GM23338 (cell line): ENCODE data around the gene FAM209B. TPM values are rescaled to one million over a fixed set of nuclear protein-coding genes. Genes with fewer than 3 reads are reported as not detected.

Experiments
- ATAC-seq: fragments of 200-7000 bp; cut with Tn5 transposase; 3 replicates; pipeline ENCODE4 v1.9.1; 2020
- DNase-seq: peaks from one replicate; pipeline ENCODE4 v3.0.0-alpha.2; 2015; ENCODE audit warnings: low spot score
- H2AFZ ChIP-seq: fragments of 200-600 bp; sonication (generic); 2 replicates; pipeline ENCODE4 v1.8.0; 2016; ENCODE audit warnings: antibody characterized with exemption, mild to moderate bottlenecking, moderate library complexity
- H3F3A ChIP-seq: fragments of 200-600 bp; sonication (generic); replicated peaks from 2 replicates; pipeline ENCODE4 v1.8.0; 2017; ENCODE audit warnings: antibody characterized with exemption, mixed run types, low read depth
- H3K27ac ChIP-seq: fragments of 200-600 bp; sonication (generic); 2 replicates; pipeline ENCODE4 v1.6.1; 2016; ENCODE audit warnings: low read depth
- H3K27me3 ChIP-seq: fragments of 200-600 bp; sonication (generic); 2 replicates; pipeline ENCODE4 v1.8.0; 2016; ENCODE audit warnings: mild to moderate bottlenecking, mixed run types, moderate library complexity; ENCODE audit not compliant: insufficient read depth
- H3K36me3 ChIP-seq: fragments of 200-600 bp; sonication (generic); 2 replicates; pipeline ENCODE4 v1.8.0; 2016; ENCODE audit warnings: mild to moderate bottlenecking; ENCODE audit not compliant: insufficient read depth
- H3K4me1 ChIP-seq: fragments of 200-600 bp; sonication (generic); 2 replicates; pipeline ENCODE4 v1.8.0; 2016; ENCODE audit warnings: mild to moderate bottlenecking, moderate library complexity; ENCODE audit not compliant: insufficient read depth
- H3K4me2 ChIP-seq: fragments of 200-600 bp; sonication (generic); 2 replicates; pipeline ENCODE4 v1.7.1; 2017; ENCODE audit warnings: mixed run types
- H3K4me3 ChIP-seq: fragments of 200-600 bp; sonication (generic); 2 replicates; pipeline ENCODE4 v1.6.1; 2016; ENCODE audit warnings: mixed run types
- H3K79me2 ChIP-seq: fragments of 200-600 bp; sonication (generic); replicated peaks from 2 replicates; pipeline ENCODE4 v1.8.0; 2017; ENCODE audit warnings: mild to moderate bottlenecking; ENCODE audit not compliant: insufficient read depth
- H3K9me2 ChIP-seq: fragments of 200-600 bp; sonication (generic); 2 replicates; pipeline ENCODE4 v1.8.0; 2017; ENCODE audit not compliant: insufficient read depth
- H4K20me1 ChIP-seq: fragments of 200-600 bp; sonication (generic); replicated peaks from 2 replicates; pipeline ENCODE4 v1.8.0; 2017; ENCODE audit warnings: mild to moderate bottlenecking; ENCODE audit not compliant: insufficient read depth
- H3K27ac Mint-ChIP-seq: 2 replicates; pipeline ENCODE4 v1.8.0; 2020; ENCODE audit warnings: inconsistent platforms, mild to moderate bottlenecking, moderate library complexity, mixed read lengths
- H3K27me3 Mint-ChIP-seq: 3 replicates; pipeline ENCODE4 v1.8.0; 2022; ENCODE audit warnings: low read depth, mild to moderate bottlenecking, moderate library complexity, mixed read lengths, inconsistent platforms; ENCODE audit not compliant: insufficient read depth, poor library complexity
- H3K36me3 Mint-ChIP-seq: 3 replicates; pipeline ENCODE4 v1.8.0; 2021; ENCODE audit warnings: low read depth, mild to moderate bottlenecking, inconsistent platforms, moderate library complexity, mixed read lengths
- H3K4me1 Mint-ChIP-seq: 3 replicates; pipeline ENCODE4 v1.8.0; 2020; ENCODE audit warnings: mild to moderate bottlenecking, inconsistent platforms, mixed read lengths
- H3K4me3 Mint-ChIP-seq: 3 replicates; pipeline ENCODE4 v1.8.0; 2021; ENCODE audit warnings: moderate library complexity, mild to moderate bottlenecking, inconsistent platforms, mixed read lengths
- H3K9me3 Mint-ChIP-seq: 3 replicates; pipeline ENCODE4 v1.8.0; 2020; ENCODE audit warnings: moderate library complexity, mild to moderate bottlenecking, inconsistent platforms, mixed read lengths
- CTCF ChIP-seq, 2 experiments: fragments of 200-600 bp in 1 of 2; sonication (generic) in 1 of 2; conservative IDR thresholded peaks; 2 replicates each; pipeline versions ENCODE4 v1.5.1 to v1.6.1; 2016 to 2017; ENCODE audit warnings: antibody characterized with exemption in 2 of 2, low read depth in 2 of 2, mild to moderate bottlenecking in 2 of 2, moderate library complexity in 1 of 2
- ETS1 ChIP-seq: IDR thresholded peaks from 2 replicates; pipeline ENCODE4 v1.6.1; 2016; ENCODE audit warnings: antibody characterized with exemption
- EZH2 ChIP-seq: fragments of 200-600 bp; sonication (generic); IDR thresholded peaks from one replicate; pipeline ENCODE4 v1.8.0; 2017; ENCODE audit warnings: antibody characterized with exemption, mild to moderate bottlenecking, low read depth; ENCODE audit not compliant: unreplicated experiment
- JUNB ChIP-seq: IDR thresholded peaks from one replicate; pipeline ENCODE4 v1.6.1; 2016; ENCODE audit warnings: antibody characterized with exemption; ENCODE audit not compliant: unreplicated experiment
- POLR2AphosphoS5 ChIP-seq: IDR thresholded peaks from 2 replicates; pipeline ENCODE4 v1.6.1; 2016; ENCODE audit warnings: antibody characterized with exemption, low read depth
- ZNF114 ChIP-seq: fragments of 250-450 bp; sonication (Bioruptor Pico); IDR thresholded peaks from 2 replicates; pipeline ENCODE4 v1.5.0; 2020; ENCODE audit warnings: mild to moderate bottlenecking, moderate library complexity
- ZNF331 ChIP-seq: fragments of 250-450 bp; sonication (Bioruptor Pico); IDR thresholded peaks from 2 replicates; pipeline ENCODE4 v1.5.0; 2020; ENCODE audit warnings: low read depth, mild to moderate bottlenecking, moderate library complexity
- ZNF462 ChIP-seq: fragments of 250-450 bp; sonication (Bioruptor Pico); IDR thresholded peaks from 2 replicates; pipeline ENCODE4 v1.5.0; 2020; ENCODE audit warnings: mild to moderate bottlenecking, moderate library complexity
- polyA plus RNA-seq: library from polyadenylated mRNA; unstranded; fragments of >200 nt; fragmentation: Nextera tagmentation; extraction: Ambion mirVana; gene quantifications from 2 replicates; pipeline ENCODE4 v1.2.1, GENCODE V29; 2016
- total RNA-seq: library from RNA; depleted of rRNA; stranded (reverse); fragments of >200 nt; shearing (Covaris generic); gene quantifications from 2 replicates; pipeline ENCODE4 v1.2.3, GENCODE V29; 2014

The FAM209B gene
- total and polyA plus RNA-seq, 2 experiments from 2014 or later: 1.1 TPM; not detected in 1

GRCh38 chr20:56504373-56505005 lies 28.6 kb upstream of the FAM209B start:
- no peaks in the 10 kb centered on the region for H3K36me3 Mint-ChIP-seq
- TF ChIP-seq ZNF331: no peak
- no peak for TF ChIP-seq POLR2AphosphoS5
- TF ChIP-seq ZNF114: no peak
- TF ChIP-seq ZNF462: no peak
- peak; percentile 65 to 75 for TF ChIP-seq CTCF (conservative IDR thresholded peaks at IDR 0.05; ENCODE audit: low read depth in 2 of 2)
- no peak for TF ChIP-seq ETS1
- no peak for TF ChIP-seq EZH2
- TF ChIP-seq JUNB: no peak
- no peaks in the 10 kb centered on the region for H3K27me3 Mint-ChIP-seq
- H3K4me3 Mint-ChIP-seq: no peak overlapping the region
- Histone ChIP-seq H3F3A (no peaks in the 10 kb centered on the region), H3K79me2 (0 out of 2 replicates have a peak, but pooled peaks cover 6% of the 10 kb centered on the region), H3K27ac (no peak overlapping the region), H3K4me2 (no peak overlapping the region), H3K27me3 (no peaks in the 10 kb centered on the region), H4K20me1 (peaks cover 5% of the 10 kb centered on the region; the same call in 1 of the 2 replicates), H2AFZ (no peak overlapping the region), H3K9me2 (no peaks in the 10 kb centered on the region), H3K36me3 (no peaks in the 10 kb centered on the region), H3K4me3 (no peak overlapping the region), H3K4me1 (no peaks in the 10 kb centered on the region)
- ATAC-seq: peak; percentile 92
- peak; percentile 64 for DNase-seq
- H3K27ac Mint-ChIP-seq: peak overlapping the region; percentile 61; the same call in 1 of the 2 replicates
- no peaks in the 10 kb centered on the region for H3K4me1 Mint-ChIP-seq
- no peaks in the 10 kb centered on the region for H3K9me3 Mint-ChIP-seq
